GM06990 (cell line): ENCODE data around the gene BMERB1.
"Not testable (repeated sequence)": the region's sequence is repeated elsewhere in the genome, so short reads cannot be mapped to it uniquely, and the experiment has no call there.

Experiments used
- DNase-seq: peaks from one replicate; pipeline ENCODE4 v3.0.0-alpha.2; 2011; ENCODE audit not compliant: insufficient read length; ENCODE audit errors: extremely low read depth
- H3K27me3 ChIP-seq: replicated peaks from 2 replicates; pipeline ENCODE4 v1.6.0; 2011; ENCODE audit warnings: low read length; ENCODE audit not compliant: control insufficient read depth, insufficient read depth
- H3K36me3 ChIP-seq: 2 replicates; pipeline ENCODE4 v1.5.1; 2011; ENCODE audit warnings: low read length; ENCODE audit not compliant: control insufficient read depth, insufficient read depth
- H3K4me3 ChIP-seq: replicated peaks from 2 replicates; pipeline ENCODE4 v1.5.1; 2011; ENCODE audit warnings: low read depth, mild to moderate bottlenecking, control low read depth, low read length
- CTCF ChIP-seq: IDR thresholded peaks from 2 replicates; pipeline ENCODE4 v1.5.1; 2011; ENCODE audit warnings: low read length, control low read depth, mild to moderate bottlenecking, inconsistent platforms; ENCODE audit not compliant: insufficient read depth, poor library complexity, severe bottlenecking

The BMERB1 gene

GRCh38 chr16:15573274-15573895, 139.0 kb downstream of the BMERB1 start:
- Histone ChIP-seq H3K27me3 (no peaks in the 10 kb centered on the region), H3K36me3 (no peaks in the 10 kb centered on the region), H3K4me3 (no peak overlapping the region)
- no peak for TF ChIP-seq CTCF
- no peak for DNase-seq

GRCh38 chr16:15573896-15574613, 139.7 kb downstream of the BMERB1 start:
- not testable (repeated sequence) for H3K36me3 ChIP-seq, H3K27me3 ChIP-seq, DNase-seq, H3K4me3 ChIP-seq

- TF ChIP-seq CTCF = no peak
- no peak for DNase-seq
- Histone ChIP-seq H3K27me3 (no peaks in the 10 kb centered on the region), H3K4me3 (no peak overlapping the region), H3K36me3 (no peaks in the 10 kb centered on the region)
Observed at GRCh38 chr16:15574614-15574948, 140.2 kb downstream of the BMERB1 start.

GRCh38 chr16:15575293-15576049, 141.1 kb downstream of the BMERB1 start:
- no peak overlapping the region for H3K4me3 ChIP-seq
- TF ChIP-seq CTCF = no peak

GRCh38 chr16:15576960-15577958, 142.9 kb downstream of the BMERB1 start:
- no peak for DNase-seq
- Histone ChIP-seq H3K36me3 (no peaks in the 10 kb centered on the region), H3K27me3 (no peaks in the 10 kb centered on the region), H3K4me3 (no peak overlapping the region)
- no peak for TF ChIP-seq CTCF

More at GRCh38 chr16:15575293-15576049, 141.1 kb downstream of the BMERB1 start:
- no peaks in the 10 kb centered on the region for H3K27me3 ChIP-seq
- no peak for DNase-seq
- H3K36me3 ChIP-seq = no peaks in the 10 kb centered on the region
